ENCODE results near the gene KCNJ16.

The KCNJ16 gene

DNA sequence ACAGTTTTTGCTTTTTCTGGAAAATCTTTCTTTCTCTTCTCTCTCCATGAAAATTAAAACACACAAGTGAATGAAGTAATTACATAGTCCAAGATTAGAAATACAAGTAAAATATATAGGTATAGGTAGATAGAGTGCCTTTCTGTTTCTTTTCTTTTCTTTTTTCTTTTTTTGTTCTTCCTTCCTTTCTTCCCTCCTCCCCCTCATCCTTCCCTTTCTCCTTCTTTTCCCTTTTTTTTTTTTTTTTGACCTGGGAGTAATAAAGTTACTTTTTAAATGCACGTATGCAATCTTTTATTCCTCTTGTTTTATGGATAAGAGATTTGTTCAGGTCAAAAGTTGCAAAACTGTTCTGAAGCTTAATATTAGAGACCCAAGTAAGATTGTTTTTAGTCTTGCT, 59.8 kb downstream of the KCNJ16 start:
- DNase-seq, result no peak

DNA sequence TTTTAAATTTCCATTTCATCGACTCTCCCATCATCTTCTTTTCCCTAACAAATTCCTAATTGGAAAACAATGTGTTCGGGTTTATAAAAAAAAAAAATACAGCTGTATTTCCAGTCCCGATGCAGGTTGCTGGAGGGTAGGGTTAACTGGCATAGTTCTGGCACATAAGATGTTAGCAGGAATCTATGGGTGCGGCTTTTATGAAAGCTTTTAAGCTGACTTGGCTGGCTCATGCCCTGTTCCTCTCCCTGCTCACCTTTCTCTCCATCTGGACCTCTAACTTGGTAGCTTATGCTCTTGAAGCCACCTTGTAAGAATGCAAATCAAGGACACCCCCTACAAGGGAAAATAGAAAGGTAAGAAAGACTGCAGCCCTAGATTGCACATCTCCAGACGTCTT, 61.1 kb downstream of the KCNJ16 start:
- no peak for DNase-seq

DNA sequence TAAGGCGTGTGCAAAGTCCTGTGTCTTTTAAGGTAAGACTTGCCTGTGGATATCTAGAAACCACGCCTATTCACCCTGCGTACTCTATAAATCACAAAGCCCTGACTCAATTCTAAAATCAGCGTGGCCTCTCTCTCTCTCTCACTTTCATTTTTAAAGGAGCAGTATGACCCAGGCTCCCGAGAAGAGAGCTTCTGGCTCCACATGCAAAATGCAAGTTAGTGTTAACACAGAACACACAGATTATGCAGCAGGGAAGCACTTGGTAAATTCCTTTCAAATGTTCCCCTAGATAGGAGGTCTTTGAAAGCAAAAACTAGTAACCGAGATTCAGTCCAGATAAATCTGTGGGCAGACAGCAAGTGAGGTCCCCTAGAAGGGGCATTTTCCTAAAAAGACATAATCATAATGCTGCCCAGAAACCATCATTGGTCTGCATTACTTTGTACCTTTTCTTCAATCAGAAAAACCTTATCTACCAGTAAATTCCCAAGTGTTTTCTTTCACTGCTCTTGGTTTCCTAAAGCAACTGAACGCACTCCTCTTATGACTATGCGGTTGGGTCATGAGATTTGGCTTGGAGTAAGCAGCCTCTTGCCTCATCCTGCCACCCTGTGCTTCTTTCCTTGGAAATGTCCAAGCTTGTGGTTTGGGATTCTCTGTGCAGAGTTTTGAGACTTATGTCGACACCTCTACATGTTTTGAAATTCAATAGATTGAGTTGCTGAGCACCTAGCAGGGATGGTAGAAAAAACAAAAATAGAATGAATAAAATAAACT, 62.6 kb downstream of the KCNJ16 start:
- DNase-seq, result peak; percentile 69

DNA sequence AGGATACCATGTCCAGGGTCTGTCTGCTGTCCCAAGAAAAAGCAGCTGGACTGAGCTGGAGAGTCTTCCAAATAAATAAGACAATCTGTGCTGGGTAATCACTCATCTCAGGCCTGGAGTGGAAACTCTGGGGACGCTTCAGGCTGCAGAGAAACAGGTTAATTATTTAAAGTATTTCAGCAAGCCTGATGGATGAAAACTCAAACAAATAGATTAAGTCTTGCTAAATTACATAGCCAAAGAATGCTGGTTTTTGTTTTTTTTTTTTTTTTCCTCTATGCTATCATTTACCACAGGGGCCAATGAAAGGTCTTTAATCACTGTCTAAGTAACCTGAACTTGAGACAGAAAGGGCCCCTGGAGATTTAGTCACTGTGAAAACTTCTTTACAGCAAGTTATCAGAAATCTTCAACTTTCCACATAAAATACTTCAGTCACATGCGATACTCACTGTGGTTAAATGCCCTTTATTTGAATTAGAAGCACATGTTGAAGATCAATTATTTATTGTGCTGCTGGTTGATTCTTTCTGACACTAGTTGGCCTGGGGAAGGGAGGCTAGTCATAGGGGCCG, 63.4 kb downstream of the KCNJ16 start:
- no peak for DNase-seq

DNA sequence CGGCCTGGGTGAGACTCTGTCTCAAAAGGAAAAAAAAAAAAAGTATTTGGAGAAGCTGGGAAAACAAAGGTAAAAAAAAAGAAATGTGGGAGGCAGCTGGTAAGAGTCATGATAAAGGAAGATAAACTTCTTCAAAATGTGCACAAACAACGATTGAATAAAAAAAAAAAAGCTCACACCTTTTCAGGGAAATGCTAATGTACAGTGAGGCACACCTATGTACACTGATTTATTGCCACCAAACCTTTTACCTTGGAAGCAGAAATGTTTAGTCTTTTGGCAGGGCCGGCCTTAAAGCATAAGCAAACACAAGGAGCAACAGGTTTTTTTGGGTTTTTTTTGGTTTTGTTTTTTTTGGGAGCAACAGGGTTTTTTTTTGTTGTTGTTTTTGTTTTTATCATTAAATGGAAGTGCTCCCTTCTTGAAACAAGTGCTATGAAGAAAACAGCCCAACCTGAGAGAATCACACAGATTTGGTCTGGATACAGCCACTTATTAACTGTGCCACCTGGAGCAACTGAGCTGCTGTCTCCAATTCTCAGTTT, 64.5 kb downstream of the KCNJ16 start:
- no peak for DNase-seq

DNA sequence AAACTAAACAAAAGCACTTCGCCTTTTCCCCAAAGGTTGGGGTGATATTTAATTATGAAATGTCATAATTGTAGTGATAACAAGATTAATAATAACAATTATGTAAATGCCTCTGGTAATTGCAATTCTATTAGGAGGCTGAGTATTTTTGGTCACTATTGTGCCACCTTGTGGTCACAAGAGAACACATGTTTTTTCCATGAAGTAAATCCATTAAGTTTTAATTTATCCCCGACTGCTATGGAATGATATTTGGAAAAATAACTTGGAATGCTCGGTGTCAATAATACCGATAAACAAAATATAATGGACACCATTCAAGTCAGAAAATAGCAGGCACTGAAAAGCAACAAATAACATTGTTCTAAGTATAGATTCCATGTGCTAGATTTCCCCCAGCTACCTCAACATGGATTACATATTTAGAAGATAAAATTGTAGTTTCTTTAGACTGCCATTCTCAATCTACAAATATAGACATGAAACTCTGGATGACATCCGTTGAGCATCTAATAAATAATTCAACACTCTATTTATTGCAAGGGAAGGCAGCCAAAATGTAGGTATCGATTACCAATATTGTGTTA, 69.3 kb downstream of the KCNJ16 start:
- peak; percentile 46 for DNase-seq

DNA sequence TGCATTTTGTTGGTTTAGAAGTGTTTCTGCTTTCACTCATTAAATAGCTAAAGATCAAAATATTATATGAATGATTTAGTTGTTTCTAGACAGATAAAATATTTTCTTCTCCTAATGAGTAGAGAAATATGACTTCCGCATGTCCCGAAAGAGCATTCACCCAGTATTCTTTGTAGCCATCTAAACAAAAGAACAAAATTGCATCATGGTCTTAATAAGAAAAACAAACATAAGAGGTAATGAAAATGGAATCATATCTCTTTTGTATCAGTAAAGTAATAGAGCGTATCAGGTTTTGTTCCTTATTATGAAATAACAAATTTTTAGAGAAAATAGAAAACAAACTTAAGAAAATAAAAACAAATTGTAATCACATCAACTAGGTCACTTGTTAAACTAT, 78.2 kb downstream of the KCNJ16 start:
- no peak for DNase-seq

DNA sequence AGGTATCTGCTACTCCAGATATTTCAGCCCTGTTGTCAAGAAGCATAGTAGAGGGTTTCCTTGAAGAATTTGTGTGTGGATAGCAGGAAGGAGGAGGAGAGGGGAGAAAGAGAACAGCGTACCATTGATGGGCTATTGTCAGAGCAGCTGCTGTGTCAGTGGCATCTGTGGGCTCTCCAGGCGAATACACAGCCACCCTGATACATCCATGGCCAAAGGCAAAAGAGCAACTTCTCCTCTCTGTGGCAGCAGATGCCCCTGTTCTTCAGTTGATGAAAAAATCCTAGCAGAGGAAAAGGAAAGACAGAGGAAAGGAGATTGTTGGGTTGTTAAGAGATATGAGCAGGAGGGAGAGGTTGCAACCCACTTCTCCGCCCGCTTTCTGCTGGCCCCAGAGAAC, 82.1 kb downstream of the KCNJ16 start:
- DNase-seq, result peak; percentile 49

DNA sequence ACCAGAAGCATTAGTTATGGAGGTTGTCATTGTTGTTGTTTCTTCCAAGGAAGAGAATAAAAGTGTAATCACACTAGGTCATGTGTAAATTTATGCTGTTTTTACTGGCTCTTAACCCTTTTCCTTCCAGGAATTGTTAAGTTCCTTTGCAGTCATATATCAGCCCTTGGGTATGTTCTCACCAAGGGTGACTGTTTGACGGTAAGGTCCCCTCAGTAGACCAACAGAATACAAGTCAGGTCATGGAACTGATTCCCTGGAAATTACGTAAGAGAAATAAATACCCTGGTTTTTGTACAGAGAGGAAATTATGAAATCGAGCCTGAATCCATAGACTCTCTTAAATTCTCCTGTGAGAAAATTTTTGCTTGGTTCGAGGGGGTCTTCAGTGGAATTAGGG, 83.2 kb downstream of the KCNJ16 start:
- DNase-seq, result no peak

DNA sequence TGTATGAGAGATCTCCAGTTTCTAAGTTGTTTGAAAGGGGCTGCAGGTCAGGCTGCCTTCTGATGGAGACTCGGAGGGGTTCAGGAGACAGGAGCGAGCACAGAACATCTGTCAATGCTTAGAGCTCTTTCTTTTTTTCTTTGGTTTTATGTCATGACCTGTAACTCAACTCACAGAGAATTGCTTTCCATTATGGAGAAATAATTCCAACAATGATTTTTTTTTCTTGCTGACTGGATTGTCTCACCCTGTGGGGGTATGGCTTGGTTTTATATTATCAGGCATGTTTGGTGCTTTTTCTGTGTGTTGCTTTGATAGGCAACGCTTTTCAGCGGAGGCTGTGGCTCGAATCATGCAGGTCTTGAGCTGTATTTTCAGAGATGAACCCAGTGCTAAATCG, 83.6 kb downstream of the KCNJ16 start:
- no peak for DNase-seq

DNA sequence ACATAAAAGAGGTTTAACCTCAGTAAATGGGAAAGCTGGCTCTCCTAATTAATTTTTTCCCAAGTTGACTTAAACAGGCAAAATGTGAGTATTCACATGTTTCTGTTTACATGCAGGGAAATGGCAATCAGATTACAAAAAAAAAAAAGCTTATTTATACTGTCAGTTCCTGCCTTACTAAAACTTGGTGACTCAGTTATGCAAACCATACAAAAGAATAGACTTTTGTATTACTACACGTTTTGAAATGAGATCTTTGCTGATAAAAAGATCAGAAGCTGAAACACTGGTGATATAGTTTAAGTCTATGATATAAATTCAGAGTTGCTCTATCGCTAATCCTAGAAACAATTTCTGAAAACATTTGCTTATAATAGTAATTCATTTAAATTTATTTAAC, 85.0 kb downstream of the KCNJ16 start:
- no peak for DNase-seq

DNA sequence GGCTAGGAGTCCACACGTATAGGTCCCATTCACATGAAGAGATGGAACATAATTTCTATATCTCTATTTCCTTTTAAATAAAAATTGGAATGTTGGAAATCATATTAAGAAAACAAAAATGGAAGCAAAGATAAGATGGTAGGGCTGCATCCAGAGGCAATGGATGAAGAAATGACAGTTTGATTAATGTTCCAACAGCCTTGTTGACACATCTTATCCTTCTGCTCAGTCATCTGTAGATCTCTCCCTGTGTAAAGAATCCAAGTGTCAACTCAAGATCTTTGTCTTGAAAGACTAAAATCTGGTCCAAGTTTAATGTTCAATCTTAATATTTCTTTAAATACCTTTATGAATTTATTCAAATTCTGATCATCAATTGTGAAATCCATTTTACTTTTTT, 86.5 kb downstream of the KCNJ16 start:
- no peak for DNase-seq

DNA sequence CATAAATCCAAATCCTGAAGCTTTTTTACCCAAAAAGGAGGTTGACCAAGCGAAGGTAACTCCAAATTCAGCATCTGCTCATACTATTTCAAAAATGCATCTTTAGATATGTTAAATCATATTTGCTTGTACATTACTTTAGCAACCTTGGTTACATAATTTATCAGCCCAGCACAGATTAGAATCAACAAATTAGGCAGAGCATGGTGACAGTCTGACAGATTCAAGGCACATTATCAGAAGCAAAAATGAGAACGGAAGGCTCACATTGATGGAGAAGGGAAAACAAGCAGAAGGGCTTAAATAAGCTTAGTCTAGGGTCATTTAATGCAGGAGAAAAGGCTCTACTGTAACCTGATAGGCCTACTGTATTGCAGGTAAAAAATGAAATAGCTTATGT, 90.4 kb downstream of the KCNJ16 start:
- no peak for DNase-seq

DNA sequence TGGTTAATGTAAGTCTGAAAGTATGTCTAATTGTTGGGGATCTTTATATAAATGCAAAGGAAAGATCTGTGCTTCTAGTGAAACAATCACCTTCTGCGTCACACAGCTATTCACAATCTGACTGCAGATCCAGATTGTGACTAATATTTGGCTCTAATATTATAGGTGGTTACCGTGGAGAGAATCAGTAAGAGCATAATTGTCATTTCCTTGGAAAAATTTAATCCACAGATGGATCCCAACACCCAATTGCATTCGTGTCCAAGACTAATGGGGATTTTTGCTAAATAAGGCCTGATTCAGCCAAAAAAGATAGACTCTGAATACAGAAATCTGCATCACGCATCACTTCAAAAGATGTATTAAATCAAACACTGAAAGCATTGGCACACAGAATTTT, 91.6 kb downstream of the KCNJ16 start:
- no peak for DNase-seq

DNA sequence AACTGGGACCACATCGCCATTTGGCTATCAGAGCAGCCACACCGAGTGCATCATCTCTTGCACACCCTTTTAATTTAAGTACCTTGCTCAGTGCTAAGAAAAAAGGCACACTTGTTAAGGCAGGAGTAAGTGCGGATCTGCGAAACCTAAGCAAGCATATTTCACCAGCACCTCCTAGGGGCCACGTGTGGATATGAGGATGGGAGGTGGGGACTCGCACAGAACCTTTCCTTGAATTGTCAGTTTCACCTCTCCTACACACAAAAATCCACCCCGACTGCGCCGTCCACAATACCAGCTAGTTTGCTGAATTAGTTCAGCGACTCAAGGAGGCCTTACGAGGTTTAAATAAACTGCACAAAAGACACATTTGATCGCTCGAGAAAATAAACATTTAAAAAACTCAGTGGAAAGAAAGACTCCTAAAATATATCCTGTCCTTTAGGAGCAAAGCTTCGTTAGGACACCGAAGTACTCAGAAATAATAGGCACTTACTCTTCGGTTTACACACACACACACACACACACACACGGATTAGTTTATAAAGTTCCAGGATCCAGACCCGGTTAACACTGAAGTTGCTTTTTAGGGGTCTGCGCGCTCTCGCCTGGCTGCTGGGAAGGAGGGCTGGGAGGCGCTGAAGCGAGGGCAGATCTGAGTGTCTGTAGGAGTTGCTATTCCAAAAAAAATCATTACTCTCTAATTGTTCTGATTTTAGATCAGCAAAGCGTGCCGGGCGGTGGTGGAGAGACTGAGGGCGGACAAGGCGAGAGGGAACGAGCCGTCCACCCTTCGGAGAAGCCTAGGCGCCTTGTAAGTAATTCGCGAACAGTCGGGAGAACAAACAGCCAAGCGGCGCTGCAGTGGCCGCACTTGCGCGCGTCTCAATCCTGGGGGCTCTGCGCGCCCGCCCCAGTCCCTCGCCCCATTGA, 93.3 kb downstream of the KCNJ16 start:
- DNase-seq, result peak; percentile 79

DNA sequence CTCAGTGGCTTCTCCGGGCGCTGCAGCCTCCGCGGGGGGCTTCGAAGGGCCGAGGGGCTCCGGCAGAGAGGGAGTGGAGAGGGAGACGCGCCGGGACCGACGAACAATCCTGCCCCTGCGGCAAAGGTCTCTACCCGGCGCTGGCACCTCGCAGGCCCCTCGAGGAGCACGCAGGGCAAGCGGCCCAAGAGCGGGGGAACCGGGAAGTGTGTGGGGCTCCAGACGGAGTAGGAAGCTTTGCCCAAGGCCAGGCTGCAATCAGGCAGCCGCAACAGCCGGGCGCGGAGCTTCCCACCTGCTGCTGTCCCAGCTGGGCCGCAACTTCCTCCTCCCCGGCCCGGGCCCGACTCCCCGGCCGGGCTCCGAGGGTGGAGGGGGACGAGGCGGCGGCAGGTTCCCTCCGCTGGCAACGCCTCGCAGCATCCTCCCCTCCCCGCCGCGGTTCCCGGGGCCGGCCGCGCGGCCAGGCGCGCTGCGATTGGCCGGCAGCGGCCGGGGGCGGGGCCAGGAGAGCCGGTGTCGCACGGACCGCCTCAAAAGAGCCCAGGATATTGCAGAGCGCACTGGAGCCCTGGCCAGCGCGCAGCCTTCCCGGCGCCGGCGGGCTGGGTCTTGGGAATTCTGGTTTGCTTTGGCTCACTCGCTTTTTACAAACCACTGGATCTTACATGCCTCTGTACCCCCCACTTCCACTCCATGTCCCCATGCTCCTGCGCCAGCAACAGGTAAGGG, 94.1 kb downstream of the KCNJ16 start, which contains the start of gene KCNJ2:
KCNJ2 (plus strand) TSS at position 556 of the 732 bp plus-strand sequence. CDS start 5,508 bp downstream, outside the sequence.
- DNase-seq, result peak; percentile 93

DNA sequence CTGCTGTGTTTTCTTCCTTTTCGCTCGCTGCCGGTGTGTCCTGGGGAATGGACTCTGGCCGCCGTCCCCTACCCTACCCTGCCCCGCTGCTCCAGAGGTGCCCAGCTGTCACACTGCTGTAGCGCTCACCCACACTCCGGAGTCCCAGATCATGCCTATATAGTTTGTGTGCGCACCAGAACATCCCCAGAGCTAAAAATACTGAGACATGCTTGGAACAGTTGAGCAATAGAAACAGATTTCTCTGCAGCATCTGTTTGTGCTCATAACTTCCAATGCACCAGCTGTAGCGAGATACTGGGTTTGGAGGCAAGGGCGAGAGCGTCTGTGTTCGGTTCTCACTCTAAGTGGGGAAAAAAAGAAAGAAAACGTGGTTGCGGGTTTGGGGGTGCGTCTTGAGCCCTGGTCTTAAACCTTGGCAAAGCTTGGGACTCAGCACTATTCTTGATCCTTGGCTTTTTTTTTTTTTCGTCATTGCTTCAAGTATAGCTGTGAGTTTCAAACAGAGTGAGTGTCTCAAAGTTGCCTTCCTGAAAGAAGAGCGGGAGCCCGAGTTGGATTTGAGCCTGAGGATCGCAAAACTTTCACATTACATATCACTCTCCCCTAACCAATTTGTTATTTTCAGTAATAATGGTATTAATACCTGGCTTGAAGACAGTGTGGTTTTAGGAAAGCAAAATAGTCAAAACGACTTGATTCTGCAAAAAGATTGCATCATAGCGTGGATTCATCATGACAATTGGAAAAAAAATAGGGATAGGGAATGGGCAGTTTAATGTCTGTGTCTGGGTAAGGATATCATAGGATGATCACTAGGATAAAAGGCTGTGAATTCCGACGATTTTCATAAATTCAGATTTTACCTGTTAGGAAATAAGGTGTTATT, 94.9 kb downstream of the KCNJ16 start:
- peak; percentile 45 for DNase-seq

DNA sequence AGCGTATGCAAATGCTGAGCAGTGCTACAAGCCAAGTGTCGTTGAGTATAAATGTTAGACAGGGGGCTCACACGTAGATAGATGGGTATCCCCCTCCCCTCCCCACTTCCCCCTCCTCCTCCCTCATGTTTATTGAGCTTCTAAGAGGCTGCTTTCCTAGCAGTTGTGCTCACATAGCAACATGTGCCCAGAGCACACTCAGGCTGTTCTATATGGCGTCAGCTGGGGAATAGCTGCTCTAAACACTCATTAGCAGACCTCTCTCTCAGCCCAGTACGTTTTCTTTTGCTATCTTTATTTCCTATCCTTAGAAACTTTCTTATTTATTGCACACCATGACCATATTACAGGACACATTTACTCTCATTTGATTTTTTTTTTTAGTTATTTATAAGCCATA, 96.1 kb downstream of the KCNJ16 start:
- no peak for DNase-seq

DNA sequence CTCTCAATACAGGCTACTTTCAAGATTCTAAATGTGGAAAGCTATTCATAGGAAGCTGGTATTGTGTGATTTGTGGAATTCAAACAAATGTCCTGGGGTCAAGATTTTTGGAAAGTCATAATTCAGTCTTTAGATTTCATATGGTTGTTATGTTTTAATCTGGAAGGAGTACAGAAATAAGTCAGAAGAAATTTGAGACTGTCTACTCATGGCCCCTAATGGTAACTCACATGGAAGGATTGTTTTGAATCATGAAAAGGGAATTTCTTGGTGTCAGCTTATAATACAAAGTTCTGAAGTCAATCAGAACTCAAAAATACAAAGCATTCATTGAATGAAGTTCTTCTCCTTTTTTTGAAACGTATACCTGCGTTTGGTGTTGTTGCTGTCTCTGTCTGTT, 97.4 kb downstream of the KCNJ16 start:
- no peak for DNase-seq

DNA sequence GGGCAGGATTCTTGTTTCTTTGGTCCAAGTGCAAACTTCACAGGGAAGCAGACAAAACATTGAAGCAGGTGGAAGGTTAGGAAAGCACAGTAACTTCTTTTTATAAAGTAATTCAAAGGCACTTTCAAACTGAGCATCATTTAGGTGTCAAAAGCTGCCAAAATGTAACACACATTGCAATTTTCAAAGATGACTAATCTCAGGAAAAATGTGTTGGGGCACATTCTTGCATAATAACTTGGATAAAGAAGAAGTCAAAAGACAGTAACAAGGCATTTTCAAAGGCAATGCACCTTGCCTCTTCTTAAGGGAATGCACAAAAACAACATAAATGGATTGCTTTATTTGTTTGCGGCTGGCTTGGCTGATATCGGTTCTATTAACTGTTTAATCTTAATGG, 97.9 kb downstream of the KCNJ16 start:
- DNase-seq, result no peak

DNA sequence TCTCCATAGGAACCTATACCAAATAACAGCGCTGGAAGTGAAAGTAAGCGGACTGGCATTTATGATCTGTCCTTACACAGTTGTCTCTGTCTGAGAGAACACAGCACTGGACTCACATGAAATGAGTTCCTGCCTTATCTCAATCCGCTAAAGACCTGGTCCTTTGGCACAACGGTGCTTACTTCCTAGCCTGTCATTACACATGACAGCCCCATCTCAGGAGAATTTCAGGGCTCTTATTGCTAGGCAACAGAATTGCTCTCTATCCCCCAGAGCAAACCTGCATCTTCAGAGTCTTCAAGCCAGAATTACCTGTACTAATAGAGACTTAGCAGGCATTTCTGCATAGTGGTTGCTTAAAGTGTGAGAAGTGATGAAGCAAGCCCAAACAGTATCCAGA, 98.7 kb downstream of the KCNJ16 start:
- DNase-seq, result no peak

All from midbrain (tissue), 1 donor.